WTC11 (cell line): ENCODE results near the gene SNX14. TPM values are rescaled to one million over a fixed set of nuclear protein-coding genes. Genes with fewer than 3 reads are reported as not detected.
A peak's percentile ranks its signal among the peaks of the same experiment; 100 is the strongest.

Experiments used
- ATAC-seq: fragments of 200-7000 bp; cut with Tn5 transposase; 2 replicates; pipeline ENCODE4 v1.10.0; 2021; ENCODE audit warnings: mild to moderate bottlenecking, moderate library complexity
- CTCF ChIA-PET: fragments of 300-600 bp; sonication (Branson Sonifier 250); formaldehyde crosslinking; loops from one replicate; lab custom pipeline; 2021; ENCODE audit warnings: antibody characterized with exemption; lab: Charles Lee
- POLR2A ChIA-PET: fragments of 350-600 bp; sonication (Branson Sonifier 250); formaldehyde crosslinking; loops from one replicate; lab custom pipeline; 2021; ENCODE audit warnings: antibody characterized with exemption; lab: Charles Lee
- DNase-seq: peaks from one replicate; pipeline ENCODE4 v3.0.0; 2021; ENCODE audit warnings: low spot score
- H3K27ac Mint-ChIP-seq: 2 replicates; pipeline ENCODE4 v1.8.0; 2021; ENCODE audit warnings: mixed read lengths
- H3K27me3 Mint-ChIP-seq: 2 replicates; pipeline ENCODE4 v1.8.0; 2021; ENCODE audit warnings: low read depth, mild to moderate bottlenecking, moderate library complexity, mixed read lengths
- H3K36me3 Mint-ChIP-seq: 2 replicates; pipeline ENCODE4 v1.8.0; 2021; ENCODE audit warnings: mixed read lengths
- H3K4me1 Mint-ChIP-seq: 2 replicates; pipeline ENCODE4 v1.8.0; 2022; ENCODE audit warnings: mixed read lengths
- H3K4me3 Mint-ChIP-seq: 2 replicates; pipeline ENCODE4 v1.8.0; 2021; ENCODE audit warnings: mild to moderate bottlenecking, moderate library complexity, mixed read lengths
- H3K9me3 Mint-ChIP-seq: 2 replicates; pipeline ENCODE4 v1.8.0; 2021; ENCODE audit warnings: mixed read lengths
- ATF1 ChIP-seq: sonication (generic); formaldehyde crosslinking; IDR thresholded peaks from 2 replicates; pipeline ENCODE4 v1.8.1; 2023; ENCODE audit warnings: mild to moderate bottlenecking, moderate library complexity, missing genetic modification reagents
- CTCF ChIP-seq: fragments of 200-600 bp; IDR thresholded peaks from 2 replicates; pipeline ENCODE4 v1.8.0; 2022; ENCODE audit warnings: antibody characterized with exemption
- ELF4 ChIP-seq: sonication (generic); formaldehyde crosslinking; IDR thresholded peaks from 2 replicates; pipeline ENCODE4 v1.8.1; 2022; ENCODE audit warnings: low read depth, mild to moderate bottlenecking, moderate library complexity, missing genetic modification reagents
- ESRRA ChIP-seq: sonication (generic); formaldehyde crosslinking; IDR thresholded peaks from 2 replicates; pipeline ENCODE4 v1.8.1; 2022; ENCODE audit warnings: mild to moderate bottlenecking, missing genetic modification reagents, borderline replicate concordance
- GTF2I ChIP-seq: fragments of 250-450 bp; sonication (Bioruptor Pico); conservative IDR thresholded peaks from 2 replicates; pipeline ENCODE4 v1.4.0; 2021; ENCODE audit warnings: mild to moderate bottlenecking
- NFATC4 ChIP-seq: fragments of 250-450 bp; sonication (Bioruptor Pico); IDR thresholded peaks from 2 replicates; pipeline ENCODE4 v1.9.0; 2021; ENCODE audit warnings: mild to moderate bottlenecking
- OVOL2 ChIP-seq: fragments of 250-450 bp; sonication (Bioruptor Pico); IDR thresholded peaks from 2 replicates; pipeline ENCODE4 v1.9.0; 2021; ENCODE audit warnings: mild to moderate bottlenecking, borderline replicate concordance
- SP1 ChIP-seq: sonication (generic); formaldehyde crosslinking; conservative IDR thresholded peaks from 2 replicates; pipeline ENCODE4 v1.8.1; 2022; ENCODE audit warnings: missing genetic modification reagents
- TEAD1 ChIP-seq: sonication (generic); formaldehyde crosslinking; IDR thresholded peaks from 2 replicates; pipeline ENCODE4 v1.8.0; 2022; ENCODE audit warnings: mild to moderate bottlenecking, missing genetic modification reagents
- USF1 ChIP-seq: sonication (generic); formaldehyde crosslinking; IDR thresholded peaks from 2 replicates; pipeline ENCODE4 v1.8.0; 2022; ENCODE audit warnings: mild to moderate bottlenecking, missing genetic modification reagents
- ZNF423 ChIP-seq: fragments of 250-450 bp; sonication (Bioruptor Pico); IDR thresholded peaks from 2 replicates; pipeline ENCODE4 v2.1.2; 2022; ENCODE audit warnings: mild to moderate bottlenecking, moderate library complexity
- ZNF532 ChIP-seq: fragments of 250-450 bp; sonication (Bioruptor Pico); IDR thresholded peaks from 2 replicates; pipeline ENCODE4 v1.9.0; 2021; ENCODE audit warnings: mild to moderate bottlenecking, borderline replicate concordance
- total RNA-seq: library from RNA; stranded (reverse); gene quantifications from 3 replicates; pipeline ENCODE4 v1.2.3, GENCODE V29; 2021
- TF ChIP-seq, protein P1 (sequence below): sonication (generic); formaldehyde crosslinking; IDR thresholded peaks from 2 replicates; pipeline ENCODE4 v1.8.0; 2022; ENCODE audit warnings: mild to moderate bottlenecking, missing genetic modification reagents
- TF ChIP-seq, protein P2 (sequence below): sonication (generic); formaldehyde crosslinking; IDR thresholded peaks from 2 replicates; pipeline ENCODE4 v1.8.0; 2022; ENCODE audit warnings: missing genetic modification reagents
- TF ChIP-seq, protein P3 (sequence below): fragments of 250-450 bp; sonication (Bioruptor Pico); conservative IDR thresholded peaks from 2 replicates; pipeline ENCODE4 v1.9.0; 2021; ENCODE audit warnings: mild to moderate bottlenecking
- TF ChIP-seq, protein P4 (sequence below): fragments of 250-450 bp; sonication (Bioruptor Pico); IDR thresholded peaks from 2 replicates; pipeline ENCODE4 v1.8.0; 2021; ENCODE audit warnings: mild to moderate bottlenecking

Gene SNX14
- total RNA-seq, 1 experiment from 2014 or later: 34.3 TPM

- TF ChIP-seq ATF1: no peak
- TF ChIP-seq, all 79 proteins: peak for 13
Observed at GRCh38 chr6:85641897-85642773, 48.5 kb upstream of the SNX14 start (continued).

GRCh38 chr6:85641522-85641896 is 47.9 kb upstream of the SNX14 start:
- no peak for DNase-seq
- H3K27me3 Mint-ChIP-seq: no peaks in the 10 kb centered on the region
- peaks cover 57% of the 10 kb centered on the region for H3K4me1 Mint-ChIP-seq
- H3K27ac Mint-ChIP-seq: peak overlapping the region; percentile 97
- H3K36me3 Mint-ChIP-seq: peaks cover 58% of the 10 kb centered on the region
- POLR2A ChIA-PET: interaction anchor here (1.7 to 5.2 kb wide), 3 partner anchors 9 to 37 kb away, joined by 4 to 102 read pairs (median 76); no protein-coding TSS in a partner anchor
- CTCF ChIA-PET: no interaction called here
- H3K4me3 Mint-ChIP-seq: peak overlapping the region; percentile 94
- ATAC-seq: no peak
- H3K9me3 Mint-ChIP-seq: peaks cover 4% of the 10 kb centered on the region
- TF ChIP-seq TEAD1 (peak; percentile 12; the same call in 1 of the 2 replicates), ESRRA (no peak)
- TF ChIP-seq, all 79 proteins: peak for 1

- H3K27me3 Mint-ChIP-seq: no peaks in the 10 kb centered on the region
- CTCF ChIA-PET: no interaction called here
- POLR2A ChIA-PET: interaction anchor here (0.6 to 5.2 kb wide), 5 partner anchors 9 to 94 kb away, joined by 4 to 102 read pairs (median 4); no protein-coding TSS in a partner anchor
- peaks cover 62% of the 10 kb centered on the region for H3K36me3 Mint-ChIP-seq
- H3K4me3 Mint-ChIP-seq: peak overlapping the region; percentile 94
- ATAC-seq: no peak
- H3K9me3 Mint-ChIP-seq: peaks cover 4% of the 10 kb centered on the region
- DNase-seq: no peak
- peaks cover 59% of the 10 kb centered on the region for H3K4me1 Mint-ChIP-seq
- peak overlapping the region; percentile 97 for H3K27ac Mint-ChIP-seq
- TF ChIP-seq, protein P1, sequence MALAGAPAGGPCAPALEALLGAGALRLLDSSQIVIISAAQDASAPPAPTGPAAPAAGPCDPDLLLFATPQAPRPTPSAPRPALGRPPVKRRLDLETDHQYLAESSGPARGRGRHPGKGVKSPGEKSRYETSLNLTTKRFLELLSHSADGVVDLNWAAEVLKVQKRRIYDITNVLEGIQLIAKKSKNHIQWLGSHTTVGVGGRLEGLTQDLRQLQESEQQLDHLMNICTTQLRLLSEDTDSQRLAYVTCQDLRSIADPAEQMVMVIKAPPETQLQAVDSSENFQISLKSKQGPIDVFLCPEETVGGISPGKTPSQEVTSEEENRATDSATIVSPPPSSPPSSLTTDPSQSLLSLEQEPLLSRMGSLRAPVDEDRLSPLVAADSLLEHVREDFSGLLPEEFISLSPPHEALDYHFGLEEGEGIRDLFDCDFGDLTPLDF (CRISPR knock-in tag): no peak
- TF ChIP-seq SP1 (CRISPR knock-in tag) (no peak), USF1 (CRISPR knock-in tag) (no peak), CTCF (no peak), NFATC4 (CRISPR knock-in tag) (no peak), ZNF532 (CRISPR knock-in tag) (no peak), GTF2I (CRISPR knock-in tag) (no peak), ATF1 (no peak), OVOL2 (CRISPR knock-in tag) (no peak), ELF4 (CRISPR knock-in tag) (no peak), ZNF423 (CRISPR knock-in tag) (no peak)
- TF ChIP-seq, protein P2, sequence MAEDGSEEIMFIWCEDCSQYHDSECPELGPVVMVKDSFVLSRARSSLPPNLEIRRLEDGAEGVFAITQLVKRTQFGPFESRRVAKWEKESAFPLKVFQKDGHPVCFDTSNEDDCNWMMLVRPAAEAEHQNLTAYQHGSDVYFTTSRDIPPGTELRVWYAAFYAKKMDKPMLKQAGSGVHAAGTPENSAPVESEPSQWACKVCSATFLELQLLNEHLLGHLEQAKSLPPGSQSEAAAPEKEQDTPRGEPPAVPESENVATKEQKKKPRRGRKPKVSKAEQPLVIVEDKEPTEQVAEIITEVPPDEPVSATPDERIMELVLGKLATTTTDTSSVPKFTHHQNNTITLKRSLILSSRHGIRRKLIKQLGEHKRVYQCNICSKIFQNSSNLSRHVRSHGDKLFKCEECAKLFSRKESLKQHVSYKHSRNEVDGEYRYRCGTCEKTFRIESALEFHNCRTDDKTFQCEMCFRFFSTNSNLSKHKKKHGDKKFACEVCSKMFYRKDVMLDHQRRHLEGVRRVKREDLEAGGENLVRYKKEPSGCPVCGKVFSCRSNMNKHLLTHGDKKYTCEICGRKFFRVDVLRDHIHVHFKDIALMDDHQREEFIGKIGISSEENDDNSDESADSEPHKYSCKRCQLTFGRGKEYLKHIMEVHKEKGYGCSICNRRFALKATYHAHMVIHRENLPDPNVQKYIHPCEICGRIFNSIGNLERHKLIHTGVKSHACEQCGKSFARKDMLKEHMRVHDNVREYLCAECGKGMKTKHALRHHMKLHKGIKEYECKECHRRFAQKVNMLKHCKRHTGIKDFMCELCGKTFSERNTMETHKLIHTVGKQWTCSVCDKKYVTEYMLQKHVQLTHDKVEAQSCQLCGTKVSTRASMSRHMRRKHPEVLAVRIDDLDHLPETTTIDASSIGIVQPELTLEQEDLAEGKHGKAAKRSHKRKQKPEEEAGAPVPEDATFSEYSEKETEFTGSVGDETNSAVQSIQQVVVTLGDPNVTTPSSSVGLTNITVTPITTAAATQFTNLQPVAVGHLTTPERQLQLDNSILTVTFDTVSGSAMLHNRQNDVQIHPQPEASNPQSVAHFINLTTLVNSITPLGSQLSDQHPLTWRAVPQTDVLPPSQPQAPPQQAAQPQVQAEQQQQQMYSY (CRISPR knock-in tag): no peak
- TF ChIP-seq, protein P3, sequence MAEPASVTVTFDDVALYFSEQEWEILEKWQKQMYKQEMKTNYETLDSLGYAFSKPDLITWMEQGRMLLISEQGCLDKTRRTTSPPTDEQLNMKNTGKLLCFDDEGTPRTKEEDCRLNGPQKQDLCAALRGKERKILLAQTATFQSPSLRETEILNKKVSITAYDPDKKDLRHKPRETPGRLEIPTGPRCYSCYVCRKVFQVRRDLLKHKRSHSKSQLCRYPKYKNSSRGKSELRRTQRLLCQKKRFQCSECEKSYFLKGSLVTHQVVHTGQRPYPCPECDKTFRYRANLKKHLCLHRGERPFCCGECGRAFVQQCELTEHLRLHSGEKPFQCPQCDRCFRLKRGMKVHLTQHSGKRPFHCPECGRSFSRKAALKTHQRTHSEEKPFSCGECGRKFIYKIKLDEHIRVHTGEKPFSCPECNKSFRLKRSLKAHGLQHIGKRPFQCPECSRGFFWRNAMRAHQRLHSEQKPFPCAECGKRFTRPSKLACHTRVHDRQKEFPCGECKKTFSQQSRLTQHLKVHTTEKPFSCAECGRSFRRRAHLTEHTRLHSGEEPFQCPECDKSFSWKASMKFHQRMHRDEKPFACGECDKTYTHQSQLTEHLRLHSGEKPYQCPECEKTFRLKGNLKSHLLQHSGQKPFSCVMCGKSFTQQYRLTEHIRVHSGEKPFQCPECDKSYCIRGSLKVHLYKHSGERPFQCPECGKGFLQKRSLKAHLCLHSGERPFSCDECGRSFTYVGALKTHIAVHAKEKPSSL (CRISPR knock-in tag): no peak
- TF ChIP-seq, protein P4, sequence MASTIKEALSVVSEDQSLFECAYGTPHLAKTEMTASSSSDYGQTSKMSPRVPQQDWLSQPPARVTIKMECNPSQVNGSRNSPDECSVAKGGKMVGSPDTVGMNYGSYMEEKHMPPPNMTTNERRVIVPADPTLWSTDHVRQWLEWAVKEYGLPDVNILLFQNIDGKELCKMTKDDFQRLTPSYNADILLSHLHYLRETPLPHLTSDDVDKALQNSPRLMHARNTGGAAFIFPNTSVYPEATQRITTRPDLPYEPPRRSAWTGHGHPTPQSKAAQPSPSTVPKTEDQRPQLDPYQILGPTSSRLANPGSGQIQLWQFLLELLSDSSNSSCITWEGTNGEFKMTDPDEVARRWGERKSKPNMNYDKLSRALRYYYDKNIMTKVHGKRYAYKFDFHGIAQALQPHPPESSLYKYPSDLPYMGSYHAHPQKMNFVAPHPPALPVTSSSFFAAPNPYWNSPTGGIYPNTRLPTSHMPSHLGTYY (CRISPR knock-in tag): no peak
Observed at GRCh38 chr6:85640821-85641220, 47.2 kb upstream of the SNX14 start.
